ENCODE data around the gene RNF34. TPM values are rescaled to one million over a fixed set of nuclear protein-coding genes. Genes with fewer than 3 reads are reported as not detected.

Gene RNF34
- total RNA-seq, 1 experiment from 2014 or later, result 66.4 TPM

- Histone ChIP-seq H2BK120ac (ENCODE audit: low read depth, low read length, poor library complexity, severe bottlenecking) (no peak overlapping the region), H4K8ac (replicated peaks; ENCODE audit: insufficient read length, low read depth, low read length) (no peak overlapping the region), H4K20me1 (ENCODE audit: control insufficient read depth, insufficient read depth, insufficient read length) (no peaks in the 10 kb centered on the region), H2BK15ac (ENCODE audit: low read depth, low read length) (no peak overlapping the region), H4K91ac (ENCODE audit: insufficient read length, low read depth, low read length) (no peak overlapping the region), H3K9ac (ENCODE audit: extremely low read depth, insufficient read length, low read length) (no peak overlapping the region), H3K4me2 (ENCODE audit: insufficient read depth, insufficient read length, low read length) (no peak overlapping the region), H3K79me1 (ENCODE audit: insufficient read depth, low read depth, low read length, poor library complexity, severe bottlenecking) (no peaks in the 10 kb centered on the region), H3K9me3 (ENCODE audit: control insufficient read depth, low read depth, low read length) (no peaks in the 10 kb centered on the region), H2BK5ac (ENCODE audit: insufficient read length, low read length) (no peak overlapping the region), H3K4ac (ENCODE audit: low read depth, low read length) (no peak overlapping the region), H3K18ac (ENCODE audit: insufficient read length, low read depth, low read length) (no peak overlapping the region), H3K27ac (ENCODE audit: insufficient read length, low read depth, low read length) (no peak overlapping the region), H3K4me1 (ENCODE audit: insufficient read depth, low read length) (no peaks in the 10 kb centered on the region), H3K23ac (ENCODE audit: insufficient read length, low read depth, low read length) (no peak overlapping the region), H2AK5ac (ENCODE audit: insufficient read length, low read length) (no peak overlapping the region), H3K14ac (ENCODE audit: insufficient read depth, low read length) (no peak overlapping the region), H2BK12ac (ENCODE audit: insufficient read length, low read depth, low read length) (no peak overlapping the region), H3K23me2 (ENCODE audit: insufficient read length, low read depth, low read length, poor library complexity, severe bottlenecking) (no peaks in the 10 kb centered on the region), H3T11ph (ENCODE audit: low read length) (no peak overlapping the region), H2BK20ac (ENCODE audit: low read depth, low read length, poor library complexity, severe bottlenecking) (no peak overlapping the region), H4K5ac (ENCODE audit: insufficient read length, low read depth, low read length) (no peak overlapping the region), H3K56ac (ENCODE audit: insufficient read length, low read depth, low read length) (no peak overlapping the region), H3K27me3 (ENCODE audit: insufficient read depth, low read length) (no peaks in the 10 kb centered on the region), H2AFZ (ENCODE audit: low read length) (no peak overlapping the region), H3K79me2 (ENCODE audit: insufficient read depth, low read length) (no peaks in the 10 kb centered on the region)
- TF ChIP-seq, protein P1, sequence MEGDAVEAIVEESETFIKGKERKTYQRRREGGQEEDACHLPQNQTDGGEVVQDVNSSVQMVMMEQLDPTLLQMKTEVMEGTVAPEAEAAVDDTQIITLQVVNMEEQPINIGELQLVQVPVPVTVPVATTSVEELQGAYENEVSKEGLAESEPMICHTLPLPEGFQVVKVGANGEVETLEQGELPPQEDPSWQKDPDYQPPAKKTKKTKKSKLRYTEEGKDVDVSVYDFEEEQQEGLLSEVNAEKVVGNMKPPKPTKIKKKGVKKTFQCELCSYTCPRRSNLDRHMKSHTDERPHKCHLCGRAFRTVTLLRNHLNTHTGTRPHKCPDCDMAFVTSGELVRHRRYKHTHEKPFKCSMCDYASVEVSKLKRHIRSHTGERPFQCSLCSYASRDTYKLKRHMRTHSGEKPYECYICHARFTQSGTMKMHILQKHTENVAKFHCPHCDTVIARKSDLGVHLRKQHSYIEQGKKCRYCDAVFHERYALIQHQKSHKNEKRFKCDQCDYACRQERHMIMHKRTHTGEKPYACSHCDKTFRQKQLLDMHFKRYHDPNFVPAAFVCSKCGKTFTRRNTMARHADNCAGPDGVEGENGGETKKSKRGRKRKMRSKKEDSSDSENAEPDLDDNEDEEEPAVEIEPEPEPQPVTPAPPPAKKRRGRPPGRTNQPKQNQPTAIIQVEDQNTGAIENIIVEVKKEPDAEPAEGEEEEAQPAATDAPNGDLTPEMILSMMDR (conservative IDR thresholded peaks at IDR 0.05), result no peak
- peaks cover 0 to 6% of the 10 kb centered on the region in 2 experiments; a peak in 1 of 5 replicates for H3K9me3 Mint-ChIP-seq
- no peaks in the 10 kb centered on the region; the same call in none of the 2 replicates for H3K27me3 Mint-ChIP-seq (ENCODE audit: low read depth)
- no peaks in the 10 kb centered on the region for H3K4me1 Mint-ChIP-seq
- no CpG with 5 or more reads among the region's 8 CpGs for whole genome bisulfite sequencing (ENCODE audit: extremely low coverage, insufficient read length, low lambda C conversion rate)
- H3K27ac Mint-ChIP-seq, result no peak overlapping the region
- DNase-seq, result no peak
- no peak overlapping the region for H3K4me3 Mint-ChIP-seq
- no peaks in the 10 kb centered on the region for H3K36me3 Mint-ChIP-seq (ENCODE audit: insufficient read depth in 1 of 3, low read depth in 3 of 3)
Observed at GRCh38 chr12:121376754-121377697, 22.9 kb upstream of the RNF34 start.

Data from H9 (cell line).